Purkinje cell (primary cell): Measurements from ENCODE around the gene PROK2. TPM values are rescaled to one million over a fixed set of nuclear protein-coding genes. Genes with fewer than 3 reads are reported as not detected.

Source experiments
- polyA plus RNA-seq: library from polyadenylated mRNA; unstranded; fragments of >200 nt; fragmentation: Nextera tagmentation; gene quantifications from 2 replicates; pipeline ENCODE4 v1.2.1, GENCODE V29; 2014

PROK2 gene, protein sequence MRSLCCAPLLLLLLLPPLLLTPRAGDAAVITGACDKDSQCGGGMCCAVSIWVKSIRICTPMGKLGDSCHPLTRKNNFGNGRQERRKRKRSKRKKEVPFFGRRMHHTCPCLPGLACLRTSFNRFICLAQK
- 8.7 and 10.5 TPM in 2 replicates for polyA plus RNA-seq

DNA sequence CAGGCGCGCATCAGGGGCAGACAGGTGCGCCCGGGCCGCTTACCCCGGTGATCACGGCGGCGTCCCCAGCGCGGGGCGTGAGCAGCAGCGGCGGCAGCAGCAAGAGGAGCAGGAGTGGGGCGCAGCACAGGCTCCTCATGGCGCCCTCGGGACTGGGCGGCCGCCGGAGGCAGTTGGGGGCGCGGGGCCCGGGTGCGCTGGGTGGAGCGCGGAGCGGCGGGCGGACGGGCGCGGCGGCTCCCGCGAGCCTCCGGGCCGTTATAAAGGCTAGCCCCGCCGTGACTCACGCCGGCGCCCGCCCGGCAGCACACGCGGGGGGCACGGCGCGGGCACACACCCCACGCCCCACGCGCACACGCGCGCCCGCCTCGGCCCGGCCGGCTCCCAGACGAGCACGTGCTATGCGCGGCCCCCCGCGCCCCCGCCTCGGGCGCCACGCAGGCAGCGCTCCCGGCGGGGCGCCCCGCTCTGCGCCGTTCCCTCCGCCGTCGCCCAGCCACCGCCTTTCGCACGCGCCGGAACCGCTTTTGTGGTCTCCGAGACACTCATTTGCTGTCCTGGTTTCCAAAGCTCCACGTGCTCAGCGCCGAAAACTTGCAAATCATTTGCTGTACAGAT is at the start of gene PROK2:
TSS of gene PROK2 (minus strand) at position 235 of the 618 bp plus-strand sequence. CDS start at position 139, 96 bp downstream.

DNA sequence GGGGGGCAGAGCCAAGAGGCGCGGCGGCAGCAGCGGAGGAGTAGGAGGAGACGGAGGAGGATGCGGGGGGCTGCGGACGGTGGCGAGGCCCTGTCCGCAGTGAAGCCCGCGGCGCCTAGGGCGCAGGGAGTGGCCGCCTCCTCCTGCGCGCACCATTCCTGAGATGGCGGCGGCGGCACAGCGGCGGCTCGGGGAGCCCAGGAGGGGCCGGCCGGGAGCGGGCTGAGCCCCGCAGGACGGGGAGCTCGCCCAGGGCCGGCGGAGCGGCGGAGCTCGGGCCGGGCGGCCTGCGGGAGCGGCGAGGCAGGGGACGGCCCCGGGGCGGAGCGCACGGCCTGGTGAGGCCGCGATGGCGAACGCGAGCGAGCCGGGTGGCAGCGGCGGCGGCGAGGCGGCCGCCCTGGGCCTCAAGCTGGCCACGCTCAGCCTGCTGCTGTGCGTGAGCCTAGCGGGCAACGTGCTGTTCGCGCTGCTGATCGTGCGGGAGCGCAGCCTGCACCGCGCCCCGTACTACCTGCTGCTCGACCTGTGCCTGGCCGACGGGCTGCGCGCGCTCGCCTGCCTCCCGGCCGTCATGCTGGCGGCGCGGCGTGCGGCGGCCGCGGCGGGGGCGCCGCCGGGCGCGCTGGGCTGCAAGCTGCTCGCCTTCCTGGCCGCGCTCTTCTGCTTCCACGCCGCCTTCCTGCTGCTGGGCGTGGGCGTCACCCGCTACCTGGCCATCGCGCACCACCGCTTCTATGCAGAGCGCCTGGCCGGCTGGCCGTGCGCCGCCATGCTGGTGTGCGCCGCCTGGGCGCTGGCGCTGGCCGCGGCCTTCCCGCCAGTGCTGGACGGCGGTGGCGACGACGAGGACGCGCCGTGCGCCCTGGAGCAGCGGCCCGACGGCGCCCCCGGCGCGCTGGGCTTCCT is 31.0 kb downstream of the PROK2 start, which contains the start of gene GPR27:
TSS of gene GPR27 (plus strand) at position 155 of the 909 bp plus-strand sequence. CDS start at position 350, 195 bp downstream.

DNA sequence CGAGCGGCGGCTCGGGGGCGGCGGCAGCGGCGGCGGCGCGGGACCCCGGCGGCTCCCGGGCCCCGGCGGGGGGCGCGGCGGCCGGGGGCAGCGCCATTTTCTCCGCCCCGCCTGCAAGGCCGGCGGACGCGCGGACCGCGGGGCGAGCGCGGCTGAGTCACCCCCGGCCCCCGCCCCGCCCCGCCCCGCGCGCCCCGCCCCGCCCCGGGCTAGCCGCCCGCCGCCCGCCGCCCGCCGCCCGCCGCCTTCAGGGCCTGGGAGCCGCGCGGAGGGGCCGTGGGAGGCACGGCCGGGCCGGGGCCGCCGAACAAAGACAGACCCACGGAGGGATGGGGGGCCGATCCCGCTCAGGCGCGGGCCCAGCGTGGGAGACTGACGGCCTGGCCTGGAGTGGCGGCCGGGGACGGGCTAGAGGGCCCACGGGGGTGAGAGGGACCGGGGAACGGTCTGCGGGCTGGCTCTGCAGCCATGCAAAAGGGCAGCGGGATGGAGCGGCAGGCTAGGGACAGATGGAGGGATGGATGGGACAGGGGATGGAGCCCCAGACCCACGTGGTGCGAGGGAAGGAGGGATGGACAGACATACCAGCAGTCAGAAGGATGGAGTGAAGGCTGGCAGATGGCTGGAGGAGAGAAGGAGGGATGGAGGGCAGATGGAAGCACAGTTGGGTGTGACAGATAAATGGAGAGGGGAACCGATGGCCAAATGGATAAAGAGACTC is 59.5 kb downstream of the PROK2 start, which contains the start of gene EIF4E3:
TSS of gene EIF4E3 (minus strand) at position 132 of the 721 bp plus-strand sequence. CDS start at position 97, 35 bp downstream.

Other genes with a start within 250 kb of the PROK2 start
- gene FOXP1, start 201.4 kb downstream of the PROK2 start, polyA plus RNA-seq, result 5.4 and 22.8 TPM in 2 replicates
- 9.9 and 14.5 TPM in 2 replicates for gene EIF4E3, start 59.7 kb downstream of the PROK2 start, polyA plus RNA-seq
- 32.3 and 42.7 TPM in 2 replicates for gene GPR27, start 31.3 kb downstream of the PROK2 start, polyA plus RNA-seq